IPS DF 6.9 (cell line): ENCODE measurements around the gene FCHO2.

ENCODE experiments used
- DNase-seq: peaks from one replicate; pipeline ENCODE4 v3.0.0-alpha.2; 2013; ENCODE audit warnings: low read depth, low spot score
- H3K27ac ChIP-seq: one replicate; pipeline ENCODE4 v1.5.1; 2013; ENCODE audit warnings: low read length, control low read depth
- H3K27me3 ChIP-seq: 2 replicates; pipeline ENCODE4 v1.6.1; 2013; ENCODE audit warnings: mild to moderate bottlenecking, low read length; ENCODE audit not compliant: control insufficient read depth, insufficient read depth
- H3K36me3 ChIP-seq: 2 replicates; pipeline ENCODE4 v1.6.1; 2013; ENCODE audit warnings: low read length; ENCODE audit not compliant: control insufficient read depth, insufficient read depth
- H3K4me1 ChIP-seq: 2 replicates; pipeline ENCODE4 v1.6.1; 2013; ENCODE audit warnings: low read length; ENCODE audit not compliant: control insufficient read depth, insufficient read depth
- H3K4me3 ChIP-seq: 2 replicates; pipeline ENCODE4 v1.5.1; 2013; ENCODE audit warnings: mild to moderate bottlenecking, low read length
- H3K9me3 ChIP-seq: 2 replicates; pipeline ENCODE4 v1.6.1; 2013; ENCODE audit warnings: low read length, inconsistent platforms; ENCODE audit not compliant: control insufficient read depth, insufficient read depth
- WGBS: extraction: QIAGEN DNeasy Blood & Tissue Kit; methylation state at CpG from one replicate; pipeline ENCODE4 v1.1.7; 2013; ENCODE audit warnings: mixed read lengths, missing lambda C conversion rate; ENCODE audit not compliant: insufficient read length, insufficient coverage; 5-methylcytosine and 5-hydroxymethylcytosine counted together

Gene FCHO2

DNA sequence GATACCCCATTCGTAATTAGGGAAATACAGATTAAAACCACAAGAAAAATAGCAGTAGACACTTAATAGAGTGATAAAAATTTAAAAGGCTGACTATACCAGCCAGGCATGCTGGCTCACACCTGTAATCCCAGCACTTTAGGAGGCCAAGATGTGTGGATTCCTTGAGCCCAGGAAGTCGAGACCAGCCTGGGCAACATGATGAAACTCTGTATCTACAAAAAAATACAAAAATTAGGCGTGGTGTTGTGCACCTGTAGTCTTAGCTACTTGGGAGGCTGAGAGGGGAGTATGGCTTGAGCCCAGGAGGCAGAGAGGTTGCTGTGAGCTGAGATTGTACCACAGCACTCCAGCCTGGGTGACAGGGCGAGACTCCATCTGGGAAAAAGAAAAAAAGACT lies 72.0 kb downstream of the FCHO2 start:
- no peak for DNase-seq
- H3K27me3 ChIP-seq = no peaks in the 10 kb centered on the region
- H3K9me3 ChIP-seq = no peaks in the 10 kb centered on the region
- no peak overlapping the region for H3K4me3 ChIP-seq
- no peak overlapping the region for H3K27ac ChIP-seq
- no peaks in the 10 kb centered on the region; the same call in 1 of the 2 replicates for H3K4me1 ChIP-seq
- no peaks in the 10 kb centered on the region for H3K36me3 ChIP-seq
- WGBS = no CpG with 5 or more reads among the region's 4 CpGs

DNA sequence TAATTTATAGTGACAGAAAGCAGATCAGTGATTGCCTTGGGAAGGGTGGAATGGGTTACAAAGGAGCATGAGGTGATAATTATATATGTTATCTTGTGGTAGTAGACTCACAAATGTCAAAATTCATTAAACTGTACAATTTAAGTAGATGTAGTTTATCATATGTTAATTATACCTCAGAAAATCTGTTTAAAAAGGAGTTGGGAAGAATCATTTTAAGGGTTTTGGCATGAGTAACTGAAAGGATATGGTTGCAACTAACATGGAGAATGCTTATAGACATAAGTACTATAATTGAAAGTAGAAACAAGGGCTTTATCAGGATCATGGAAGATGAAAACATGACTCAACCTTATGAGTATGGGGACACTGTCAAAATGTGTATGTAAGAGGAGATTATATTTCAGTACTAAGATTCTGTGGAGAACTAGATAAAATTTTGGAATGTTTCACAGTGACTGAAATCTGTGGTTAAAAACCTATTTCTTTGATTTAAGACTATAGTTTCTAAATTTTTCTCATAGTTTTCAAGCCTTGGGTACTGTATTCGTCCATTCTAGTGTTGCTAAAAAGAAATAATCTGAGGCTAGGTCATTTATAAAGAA lies 73.3 kb downstream of the FCHO2 start:
- no peak for DNase-seq
- WGBS = no CpG with 5 or more reads among the region's 1 CpG
- H3K9me3 ChIP-seq = no peaks in the 10 kb centered on the region
- H3K27me3 ChIP-seq = no peaks in the 10 kb centered on the region
- no peaks in the 10 kb centered on the region; the same call in 1 of the 2 replicates for H3K4me1 ChIP-seq
- H3K4me3 ChIP-seq = no peak overlapping the region
- H3K27ac ChIP-seq = no peak overlapping the region
- H3K36me3 ChIP-seq = no peaks in the 10 kb centered on the region

DNA sequence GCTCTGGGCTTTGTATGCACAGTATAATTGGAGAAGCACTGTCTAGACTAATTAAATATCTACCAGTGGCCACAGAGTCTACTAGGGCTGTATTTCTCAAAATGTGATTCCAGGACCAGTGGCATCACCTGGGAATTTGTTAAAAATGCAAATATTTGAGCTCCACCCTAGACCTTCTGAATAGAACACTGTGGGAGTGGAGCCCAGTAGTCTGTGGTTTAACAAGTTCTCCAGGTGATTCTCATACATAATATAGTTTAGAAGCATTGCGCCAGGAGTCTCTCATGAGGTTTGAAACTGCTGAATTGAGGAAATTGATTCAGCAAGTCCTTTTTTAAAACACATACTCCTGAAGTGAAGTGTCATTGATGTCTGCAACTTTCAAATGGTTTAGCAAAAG lies 74.7 kb downstream of the FCHO2 start:
- Histone ChIP-seq H3K27me3 (no peaks in the 10 kb centered on the region), H3K9me3 (no peaks in the 10 kb centered on the region), H3K27ac (no peak overlapping the region), H3K4me3 (no peak overlapping the region), H3K36me3 (no peaks in the 10 kb centered on the region), H3K4me1 (no peaks in the 10 kb centered on the region; the same call in 1 of the 2 replicates)
- WGBS = no CpG with 5 or more reads among the region's 1 CpG
- DNase-seq = no peak

DNA sequence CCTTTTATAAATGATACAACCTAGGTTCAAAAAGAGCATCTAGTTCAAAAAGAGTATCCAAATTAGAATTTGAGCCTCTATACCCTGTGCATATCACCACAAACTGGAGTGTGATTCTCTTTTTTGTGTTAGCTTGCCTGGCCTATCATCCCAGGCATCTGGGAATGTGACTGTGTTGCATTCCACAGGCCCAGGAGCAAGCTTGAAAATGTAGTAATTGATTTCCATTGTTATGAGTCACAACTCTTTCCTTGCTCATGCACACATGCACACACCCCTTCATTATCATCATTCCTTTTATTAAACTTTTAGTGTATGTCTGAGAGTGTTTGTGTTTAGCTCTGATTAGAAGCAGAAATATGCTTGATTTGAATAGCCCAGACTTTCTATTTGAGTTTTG lies 75.2 kb downstream of the FCHO2 start:
- Histone ChIP-seq H3K36me3 (no peaks in the 10 kb centered on the region), H3K4me3 (no peak overlapping the region), H3K4me1 (no peaks in the 10 kb centered on the region; the same call in 1 of the 2 replicates), H3K9me3 (no peaks in the 10 kb centered on the region), H3K27me3 (no peaks in the 10 kb centered on the region), H3K27ac (no peak overlapping the region)
- DNase-seq = no peak

DNA sequence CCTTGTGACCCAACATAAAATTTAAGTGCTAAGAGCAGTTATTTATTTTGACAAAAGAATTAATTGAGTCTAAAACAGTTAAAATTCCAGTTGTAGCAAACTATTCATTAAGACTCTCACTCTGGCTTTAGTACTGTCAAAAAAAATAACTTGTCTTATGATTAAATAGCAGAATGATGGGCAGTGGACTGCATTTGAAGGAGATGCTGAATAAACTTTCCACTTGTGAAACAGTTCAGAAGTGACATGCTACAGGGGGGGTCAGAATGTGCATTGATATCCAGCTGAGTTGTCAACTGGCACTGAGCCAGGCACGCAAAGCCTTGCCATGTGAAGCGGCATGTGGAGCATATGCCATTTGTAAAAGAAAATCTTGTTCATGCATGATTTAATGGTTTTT lies 76.0 kb downstream of the FCHO2 start:
- no peaks in the 10 kb centered on the region for H3K27me3 ChIP-seq
- H3K27ac ChIP-seq = no peak overlapping the region
- H3K9me3 ChIP-seq = no peaks in the 10 kb centered on the region
- no peak overlapping the region for H3K4me3 ChIP-seq
- no peak for DNase-seq
- no peaks in the 10 kb centered on the region; the same call in 1 of the 2 replicates for H3K4me1 ChIP-seq
- no CpG with 5 or more reads among the region's 2 CpGs for WGBS
- H3K36me3 ChIP-seq = no peaks in the 10 kb centered on the region

DNA sequence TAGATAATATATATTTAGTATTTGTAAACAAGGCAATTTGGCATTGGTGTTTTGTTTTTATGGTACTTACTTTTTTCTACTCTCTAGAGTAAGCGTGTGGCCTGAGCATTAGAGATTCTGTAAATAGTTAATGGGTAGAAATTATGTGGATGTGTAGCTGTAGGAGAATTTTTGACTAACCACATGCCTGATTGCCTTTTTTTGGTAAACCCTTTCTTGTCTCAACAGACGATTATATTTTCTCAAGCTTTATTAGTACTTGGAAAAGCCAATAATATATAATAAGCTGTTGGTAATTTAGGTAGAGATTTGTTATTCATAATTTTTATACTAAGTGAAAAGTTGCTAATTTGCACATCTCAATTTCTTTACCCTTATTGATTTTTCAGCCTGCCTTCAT lies 76.8 kb downstream of the FCHO2 start:
- no peak overlapping the region for H3K4me3 ChIP-seq
- no peak overlapping the region for H3K27ac ChIP-seq
- H3K27me3 ChIP-seq = no peaks in the 10 kb centered on the region
- DNase-seq = no peak
- H3K4me1 ChIP-seq = no peaks in the 10 kb centered on the region; the same call in 1 of the 2 replicates
- H3K36me3 ChIP-seq = no peaks in the 10 kb centered on the region
- H3K9me3 ChIP-seq = no peaks in the 10 kb centered on the region
- no CpG with 5 or more reads among the region's 2 CpGs for WGBS

DNA sequence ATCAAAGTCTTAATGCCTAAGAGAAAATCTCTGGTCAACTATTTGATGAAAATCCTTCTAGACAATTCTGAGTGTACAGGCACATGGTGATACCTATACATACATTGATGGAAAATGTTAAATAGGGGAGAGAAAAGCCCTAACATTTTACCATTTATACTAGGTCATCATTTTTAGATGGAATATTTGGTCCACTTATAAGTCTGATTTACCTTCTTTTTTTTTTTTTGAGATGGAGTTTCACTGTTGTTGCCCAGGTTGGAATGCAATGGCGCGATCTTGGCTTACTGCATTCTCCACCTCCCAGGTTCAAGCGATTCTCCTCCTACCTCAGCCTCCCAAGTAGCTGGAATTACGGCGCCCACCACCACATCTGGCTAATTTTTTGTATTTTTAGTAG lies 81.7 kb downstream of the FCHO2 start:
- H3K27me3 ChIP-seq = no peaks in the 10 kb centered on the region
- no peaks in the 10 kb centered on the region for H3K36me3 ChIP-seq
- no CpG with 5 or more reads among the region's 5 CpGs for WGBS
- H3K27ac ChIP-seq = no peak overlapping the region
- H3K4me3 ChIP-seq = no peak overlapping the region
- H3K4me1 ChIP-seq = no peaks in the 10 kb centered on the region
- H3K9me3 ChIP-seq = no peaks in the 10 kb centered on the region
- DNase-seq = no peak

DNA sequence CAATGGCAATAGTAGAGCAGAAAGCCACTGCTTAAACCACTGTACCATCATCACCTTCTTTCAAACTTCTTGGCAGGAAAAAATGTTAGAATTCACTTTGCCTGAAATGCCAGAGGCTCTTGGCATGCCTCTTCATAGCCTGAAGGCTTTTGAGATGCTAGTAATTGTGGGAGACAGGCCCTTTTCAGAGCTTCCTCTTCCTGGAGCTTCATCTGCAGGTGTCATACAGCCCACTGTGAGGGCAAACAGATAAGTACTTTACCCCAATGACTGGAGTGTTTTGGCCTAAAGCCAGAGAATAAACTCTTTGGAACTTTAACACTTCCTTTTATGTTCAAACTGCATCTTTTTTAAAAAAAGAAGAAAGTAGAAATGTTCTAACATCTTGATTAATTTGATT lies 83.2 kb downstream of the FCHO2 start:
- Histone ChIP-seq H3K27ac (no peak overlapping the region), H3K36me3 (no peaks in the 10 kb centered on the region), H3K27me3 (no peaks in the 10 kb centered on the region), H3K9me3 (no peaks in the 10 kb centered on the region), H3K4me1 (no peaks in the 10 kb centered on the region), H3K4me3 (no peak overlapping the region)
- peak; percentile 33 for DNase-seq

DNA sequence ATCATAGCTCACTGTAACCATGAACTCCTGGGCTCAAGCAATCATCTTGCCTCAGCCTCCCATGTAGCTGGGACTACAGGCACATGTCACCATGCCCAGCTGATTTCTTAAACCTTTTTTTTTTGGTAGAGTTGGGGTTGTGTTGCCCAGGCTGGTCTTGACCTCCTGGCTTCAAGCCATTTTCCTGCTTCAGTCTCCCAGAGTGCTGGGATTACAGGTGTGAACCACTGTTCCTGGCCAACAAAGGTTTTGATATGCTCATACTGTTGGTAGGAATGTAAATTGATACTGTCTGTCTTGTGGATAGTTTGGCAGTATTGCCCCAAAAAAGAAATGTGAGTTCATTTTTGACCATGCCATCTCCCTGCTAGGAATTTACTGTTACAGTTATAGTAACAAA lies 87.2 kb downstream of the FCHO2 start:
- H3K4me1 ChIP-seq = no peaks in the 10 kb centered on the region

DNA sequence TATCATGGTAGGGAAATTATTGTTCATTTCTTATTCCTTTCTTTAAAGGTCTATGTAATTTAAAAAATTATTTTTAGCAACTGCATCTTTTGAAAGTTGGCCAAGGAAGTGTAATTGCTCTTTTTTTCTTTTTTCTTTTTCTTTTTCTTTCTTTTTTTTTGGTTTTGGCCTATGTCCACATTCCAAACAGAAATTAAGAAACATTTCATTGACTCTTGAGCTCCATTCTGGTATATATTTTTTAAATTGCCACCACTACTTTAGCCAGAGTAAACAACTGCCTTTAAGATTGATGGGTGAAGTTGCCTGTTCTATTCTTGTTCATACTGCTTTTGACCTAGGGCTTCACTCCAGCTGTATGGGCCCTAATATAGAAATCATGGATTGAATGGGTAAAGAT lies 88.7 kb downstream of the FCHO2 start:
- H3K4me1 ChIP-seq = no peaks in the 10 kb centered on the region
- H3K27me3 ChIP-seq = no peaks in the 10 kb centered on the region
- no peak overlapping the region for H3K27ac ChIP-seq
- H3K36me3 ChIP-seq = no peaks in the 10 kb centered on the region
- H3K9me3 ChIP-seq = no peaks in the 10 kb centered on the region
- DNase-seq = no peak
- no peak overlapping the region for H3K4me3 ChIP-seq

More for the DNA sequence above, 87.2 kb downstream of the FCHO2 start:
- no peaks in the 10 kb centered on the region for H3K27me3 ChIP-seq
- H3K36me3 ChIP-seq = no peaks in the 10 kb centered on the region
- no peaks in the 10 kb centered on the region for H3K9me3 ChIP-seq
- DNase-seq = no peak
- H3K27ac ChIP-seq = no peak overlapping the region
- H3K4me3 ChIP-seq = no peak overlapping the region

DNA sequence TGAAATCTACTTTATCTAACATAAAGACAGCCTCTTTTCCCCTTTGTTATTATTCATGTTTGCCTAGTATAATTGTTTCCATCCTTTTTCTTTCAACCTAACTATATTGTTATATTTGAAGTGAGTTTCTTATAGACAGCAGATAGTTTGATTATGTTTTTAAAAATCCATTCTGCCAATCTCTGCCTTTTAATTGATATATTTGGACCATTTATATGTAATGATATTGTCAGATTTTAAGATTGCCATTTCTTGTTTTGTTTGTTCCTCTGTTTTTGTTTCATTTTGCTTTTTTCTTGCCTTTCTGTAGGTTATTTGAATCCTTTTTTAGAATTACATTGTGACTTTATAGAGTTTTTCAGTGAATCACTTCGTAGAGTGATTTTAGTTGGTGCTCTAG lies 89.8 kb downstream of the FCHO2 start:
- no peak for DNase-seq
- no CpG with 5 or more reads among the region's 1 CpG for WGBS
- H3K4me3 ChIP-seq = no peak overlapping the region
- no peaks in the 10 kb centered on the region for H3K4me1 ChIP-seq
- no peaks in the 10 kb centered on the region for H3K27me3 ChIP-seq
- no peaks in the 10 kb centered on the region for H3K9me3 ChIP-seq
- H3K27ac ChIP-seq = no peak overlapping the region
- no peaks in the 10 kb centered on the region for H3K36me3 ChIP-seq
